PC-9 (cell line): ENCODE data around the gene SH3BP4. TPM values are rescaled to one million over a fixed set of nuclear protein-coding genes. Genes with fewer than 3 reads are reported as not detected.

Source experiments
- BruUV-seq: library from RNA; stranded (reverse); fragments of 400-500 nt; replicated peaks from 2 replicates; lab custom pipeline; 2021; lab: Mats Ljungman, UMichigan
- CTCF ChIA-PET: fragments of 300-600 bp; sonication (Branson Sonifier 250); formaldehyde crosslinking; loops from one replicate; lab custom pipeline; 2022; ENCODE audit warnings: antibody characterized with exemption; lab: Charles Lee
- POLR2A ChIA-PET: fragments of 300-600 bp; sonication (Branson Sonifier 250); formaldehyde crosslinking; loops from one replicate; lab custom pipeline; 2022; ENCODE audit warnings: antibody characterized with exemption; ENCODE audit not compliant: unreplicated experiment; lab: Charles Lee
- DNase-seq, 2 experiments: peaks; one replicate each; pipeline versions ENCODE4 v3.0.0 to v3.0.0-alpha.2; 2015 to 2022; ENCODE audit warnings: mixed read lengths in 1 of 2
- H2AFZ ChIP-seq: fragments of 200-600 bp; sonication (generic); 2 replicates; pipeline ENCODE4 v1.8.1; 2017; ENCODE audit warnings: antibody characterized with exemption
- H3F3A ChIP-seq: fragments of 200-600 bp; sonication (generic); 2 replicates; pipeline ENCODE4 v1.8.1; 2017; ENCODE audit warnings: antibody characterized with exemption, mild to moderate bottlenecking, low read depth; ENCODE audit not compliant: insufficient read depth
- H3K27ac ChIP-seq: fragments of 200-600 bp; sonication (generic); 2 replicates; pipeline ENCODE4 v1.6.1; 2016; ENCODE audit warnings: mixed run types
- H3K27me3 ChIP-seq: fragments of 200-600 bp; sonication (generic); 2 replicates; pipeline ENCODE4 v1.6.1; 2016; ENCODE audit warnings: low read depth, mixed run types; ENCODE audit not compliant: insufficient read depth
- H3K36me3 ChIP-seq: fragments of 200-600 bp; sonication (generic); 2 replicates; pipeline ENCODE4 v1.6.1; 2016; ENCODE audit warnings: low read depth, mixed run types
- H3K4me1 ChIP-seq: fragments of 200-600 bp; sonication (generic); replicated peaks from 2 replicates; pipeline ENCODE4 v1.6.1; 2016; ENCODE audit warnings: mixed run types; ENCODE audit not compliant: insufficient read depth
- H3K4me2 ChIP-seq: fragments of 200-600 bp; sonication (generic); 2 replicates; pipeline ENCODE4 v1.6.1; 2017; ENCODE audit warnings: mixed run types
- H3K4me3 ChIP-seq: fragments of 200-600 bp; sonication (generic); 2 replicates; pipeline ENCODE4 v1.6.1; 2016; ENCODE audit warnings: mixed run types
- H3K79me2 ChIP-seq: fragments of 200-600 bp; sonication (generic); 2 replicates; pipeline ENCODE4 v1.6.1; 2017; ENCODE audit warnings: low read depth, mixed run types
- H3K9me2 ChIP-seq: fragments of 200-600 bp; sonication (generic); 2 replicates; pipeline ENCODE4 v1.8.1; 2017; ENCODE audit warnings: mild to moderate bottlenecking; ENCODE audit not compliant: insufficient read depth
- H3K9me3 ChIP-seq: fragments of 200-600 bp; sonication (generic); 2 replicates; pipeline ENCODE4 v1.8.1; 2016; ENCODE audit warnings: low read depth; ENCODE audit not compliant: insufficient read depth
- H4K20me1 ChIP-seq: fragments of 200-600 bp; sonication (generic); 2 replicates; pipeline ENCODE4 v1.8.1; 2017; ENCODE audit not compliant: insufficient read depth
- EZH2 ChIP-seq: fragments of 200-600 bp; sonication (generic); IDR thresholded peaks from 2 replicates; pipeline ENCODE4 v1.8.0; 2017; ENCODE audit warnings: antibody characterized with exemption, low read depth
- intact Hi-C: fragments of 100-400 bp; cut with micrococcal nuclease; formaldehyde crosslinking; loops from one replicate; pipeline ENCODE4 v1.10.0; 2022; ENCODE audit not compliant: unreplicated experiment
- total RNA-seq: library from RNA; stranded (reverse); gene quantifications from 2 replicates; pipeline ENCODE4 v1.2.3, GENCODE V29; 2021
- TF ChIP-seq, protein P1 (sequence below): fragments of 200-600 bp; sonication (generic); conservative IDR thresholded peaks from 2 replicates; pipeline ENCODE4 v1.6.1; 2017; ENCODE audit warnings: mixed run types, antibody characterized with exemption, mild to moderate bottlenecking, moderate library complexity

Gene SH3BP4
- total RNA-seq, 1 experiment from 2014 or later = 131 TPM

DNA sequence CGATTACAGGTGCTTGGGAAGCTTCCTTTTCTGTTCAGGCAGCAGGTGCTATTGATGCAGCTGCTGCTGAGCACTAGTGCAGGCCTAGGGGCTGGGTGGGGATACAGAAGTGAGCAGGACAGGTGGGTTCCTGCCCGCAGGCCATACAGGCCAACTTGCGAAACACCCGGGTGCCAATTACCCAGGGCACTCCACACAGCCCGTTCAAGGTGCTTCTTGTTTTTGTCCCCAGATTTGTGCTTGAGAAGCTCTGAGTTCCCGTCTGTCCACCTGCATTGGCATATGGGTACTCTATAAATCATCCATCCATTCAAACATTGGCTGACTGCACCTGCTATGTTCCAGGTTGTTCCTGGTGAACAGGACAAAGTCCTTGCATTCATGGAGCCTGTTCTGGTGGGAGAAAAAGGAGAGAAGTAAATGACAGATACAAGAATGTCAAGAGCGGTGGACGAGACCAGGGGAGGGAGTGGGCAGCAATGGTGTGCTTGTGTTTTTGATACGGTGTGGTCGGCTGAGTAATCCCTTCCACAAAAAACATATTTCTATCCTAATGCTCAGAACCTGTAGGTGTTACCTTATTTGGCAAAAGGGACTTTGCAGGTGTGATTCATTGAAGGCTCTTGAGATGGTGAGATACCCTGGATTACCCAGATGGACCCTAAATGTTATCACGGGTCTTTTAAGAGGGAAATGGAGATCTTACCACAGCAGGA lies 31.4 kb downstream of the SH3BP4 start:
- Histone ChIP-seq H3K4me2 (peak overlapping the region; percentile 94), H3K27ac (peak overlapping the region; percentile 96), H3K79me2 (peaks cover 90% of the 10 kb centered on the region), H3K36me3 (peaks cover 46% of the 10 kb centered on the region), H3K9me3 (no peaks in the 10 kb centered on the region), H4K20me1 (no peaks in the 10 kb centered on the region), H3K4me1 (peaks cover 67% of the 10 kb centered on the region), H2AFZ (no peak overlapping the region), H3K9me2 (no peaks in the 10 kb centered on the region), H3K4me3 (peak overlapping the region; percentile 52), H3F3A (peaks cover 63% of the 10 kb centered on the region), H3K27me3 (no peaks in the 10 kb centered on the region)
- ChIA-PET POLR2A (interaction anchor here (0.6 kb wide), 1 partner anchor 31 kb away, joined by 4 read pairs; the partner anchor contains the start of gene SH3BP4), CTCF (no interaction called here)
- peak; percentile 58 to 65 for DNase-seq
- no peak for TF ChIP-seq EZH2
- intact Hi-C loops = loop anchor here (5.0 to 10.0 kb wide), 5 partner anchors 306 to 1278 kb away; no protein-coding TSS in a partner anchor
- TSS peak; percentile 41 for BruUV-seq

DNA sequence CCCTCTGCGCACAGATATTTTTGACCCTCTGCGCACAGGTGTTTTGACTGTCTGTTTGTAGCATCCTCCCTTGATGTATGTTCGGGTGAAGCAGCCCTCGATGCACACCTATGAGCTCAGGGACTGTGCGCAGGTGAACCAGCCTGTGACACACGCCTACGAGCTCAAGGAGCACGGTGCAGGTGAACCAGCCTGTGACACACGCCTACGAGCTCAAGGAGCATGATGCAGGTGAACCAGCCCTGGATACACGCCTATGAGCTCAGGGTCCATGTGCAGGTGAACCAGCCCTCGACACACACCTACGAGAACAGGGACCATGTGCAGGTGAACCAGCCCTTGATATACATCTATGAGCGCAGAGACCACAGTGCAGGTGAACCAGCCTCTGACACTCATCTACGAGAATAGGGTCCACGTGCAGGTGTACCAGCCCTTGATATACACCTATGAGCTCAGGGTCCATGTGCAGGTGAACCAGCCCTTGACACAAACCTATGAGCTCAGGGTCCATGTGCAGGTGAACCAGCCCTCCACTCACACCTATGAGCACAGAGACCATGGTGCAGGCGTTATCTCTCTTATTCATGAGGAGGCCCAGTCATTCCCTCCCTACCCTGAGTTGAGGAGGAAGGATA lies 33.9 kb downstream of the SH3BP4 start:
- Histone ChIP-seq H3K4me3 (no peak overlapping the region), H3K36me3 (peaks cover 39% of the 10 kb centered on the region), H3F3A (peaks cover 44% of the 10 kb centered on the region), H2AFZ (no peak overlapping the region), H3K4me1 (peaks cover 59% of the 10 kb centered on the region), H3K79me2 (peaks cover 90% of the 10 kb centered on the region), H4K20me1 (peaks cover 4% of the 10 kb centered on the region; the same call in 1 of the 2 replicates), H3K4me2 (no peak overlapping the region), H3K27me3 (no peaks in the 10 kb centered on the region), H3K9me3 (no peaks in the 10 kb centered on the region), H3K27ac (no peak overlapping the region), H3K9me2 (no peaks in the 10 kb centered on the region)
- DNase-seq = no peak
- POLR2A ChIA-PET = interaction anchor here (0.5 to 0.6 kb wide), 2 partner anchors 23 to 113 kb away, joined by 5 to 10 read pairs; no protein-coding TSS in a partner anchor
- no peak for TF ChIP-seq EZH2
- TF ChIP-seq, protein P1, sequence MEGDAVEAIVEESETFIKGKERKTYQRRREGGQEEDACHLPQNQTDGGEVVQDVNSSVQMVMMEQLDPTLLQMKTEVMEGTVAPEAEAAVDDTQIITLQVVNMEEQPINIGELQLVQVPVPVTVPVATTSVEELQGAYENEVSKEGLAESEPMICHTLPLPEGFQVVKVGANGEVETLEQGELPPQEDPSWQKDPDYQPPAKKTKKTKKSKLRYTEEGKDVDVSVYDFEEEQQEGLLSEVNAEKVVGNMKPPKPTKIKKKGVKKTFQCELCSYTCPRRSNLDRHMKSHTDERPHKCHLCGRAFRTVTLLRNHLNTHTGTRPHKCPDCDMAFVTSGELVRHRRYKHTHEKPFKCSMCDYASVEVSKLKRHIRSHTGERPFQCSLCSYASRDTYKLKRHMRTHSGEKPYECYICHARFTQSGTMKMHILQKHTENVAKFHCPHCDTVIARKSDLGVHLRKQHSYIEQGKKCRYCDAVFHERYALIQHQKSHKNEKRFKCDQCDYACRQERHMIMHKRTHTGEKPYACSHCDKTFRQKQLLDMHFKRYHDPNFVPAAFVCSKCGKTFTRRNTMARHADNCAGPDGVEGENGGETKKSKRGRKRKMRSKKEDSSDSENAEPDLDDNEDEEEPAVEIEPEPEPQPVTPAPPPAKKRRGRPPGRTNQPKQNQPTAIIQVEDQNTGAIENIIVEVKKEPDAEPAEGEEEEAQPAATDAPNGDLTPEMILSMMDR = no peak
- BruUV-seq = no TSS peak
- intact Hi-C loops = loop anchor here (10.0 kb wide), 2 partner anchors 1011 to 1281 kb away; no protein-coding TSS in a partner anchor
- CTCF ChIA-PET = interaction anchor here (0.7 kb wide), 2 partner anchors 17 to 18 kb away, joined by 7 to 8 read pairs; no protein-coding TSS in a partner anchor

DNA sequence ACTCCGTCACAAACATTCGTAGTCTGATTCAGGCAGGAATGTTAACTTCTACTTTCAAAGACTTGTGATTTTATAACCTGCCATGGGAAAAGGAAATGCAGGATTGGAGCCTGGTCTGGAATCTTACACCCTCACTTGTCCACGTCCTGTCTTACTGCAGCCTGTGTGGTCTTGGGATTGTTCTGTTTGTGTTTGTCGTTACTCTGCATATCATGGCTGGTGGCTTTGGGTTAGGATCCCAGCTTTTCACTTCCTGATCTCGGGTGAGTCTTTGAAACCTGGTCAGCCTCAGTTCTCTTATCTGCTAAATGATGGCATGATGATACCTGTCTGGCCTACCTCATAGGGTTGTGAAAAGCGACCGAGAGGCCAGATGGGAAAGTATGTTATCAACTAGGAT lies 34.6 kb downstream of the SH3BP4 start:
- peaks cover 55% of the 10 kb centered on the region for H3K4me1 ChIP-seq
- POLR2A ChIA-PET = no interaction called here
- no peak overlapping the region for H2AFZ ChIP-seq
- no peak for TF ChIP-seq EZH2
- no peaks in the 10 kb centered on the region for H3K27me3 ChIP-seq
- H3K27ac ChIP-seq = no peak overlapping the region
- H3F3A ChIP-seq = peaks cover 40% of the 10 kb centered on the region
- no peaks in the 10 kb centered on the region for H3K9me2 ChIP-seq
- no peak overlapping the region for H3K4me2 ChIP-seq
- peaks cover 95% of the 10 kb centered on the region for H3K79me2 ChIP-seq
- CTCF ChIA-PET = interaction anchor here (0.7 kb wide), 1 partner anchor 17 kb away, joined by 7 read pairs; no protein-coding TSS in a partner anchor
- no peak for DNase-seq
- no peak overlapping the region for H3K4me3 ChIP-seq
- H4K20me1 ChIP-seq = peaks cover 9% of the 10 kb centered on the region; the same call in 1 of the 2 replicates
- intact Hi-C loops = loop anchor here (10.0 kb wide), 2 partner anchors 1012 to 1282 kb away; no protein-coding TSS in a partner anchor
- no TSS peak for BruUV-seq
- peaks cover 41% of the 10 kb centered on the region for H3K36me3 ChIP-seq
- no peaks in the 10 kb centered on the region for H3K9me3 ChIP-seq
